ENCODE measurements around the gene DHH. TPM values are rescaled to one million over a fixed set of nuclear protein-coding genes. Genes with fewer than 3 reads are reported as not detected.

Gene DHH
- total RNA-seq, 1 donor from 2014 or later = 0.07 TPM

- Mint-ChIP-seq H3K27ac (no peak overlapping the region), H3K27me3 (no peaks in the 10 kb centered on the region), H3K36me3 (ENCODE audit: low read depth) (peaks cover 76% of the 10 kb centered on the region), H3K9me3 (no peaks in the 10 kb centered on the region), H3K4me3 (no peak overlapping the region), H3K4me1 (no peaks in the 10 kb centered on the region)
- no peak for DNase-seq
- intact Hi-C loops (cut with micrococcal nuclease) = no loop called here
These were observed 49.9 kb downstream of the DHH start for GRCh38 chr12:49044660-49045059.

- Mint-ChIP-seq H3K36me3 (ENCODE audit: low read depth) (peaks cover 77% of the 10 kb centered on the region), H3K27me3 (no peaks in the 10 kb centered on the region), H3K9me3 (no peaks in the 10 kb centered on the region), H3K27ac (no peak overlapping the region), H3K4me1 (no peaks in the 10 kb centered on the region), H3K4me3 (no peak overlapping the region)
- intact Hi-C loops (cut with micrococcal nuclease) = no loop called here
- DNase-seq = peak; percentile 89
These were observed 50.7 kb downstream of the DHH start for GRCh38 chr12:49043856-49044258.

- Mint-ChIP-seq H3K4me1 (no peaks in the 10 kb centered on the region), H3K4me3 (no peak overlapping the region), H3K27ac (no peak overlapping the region), H3K27me3 (no peaks in the 10 kb centered on the region), H3K9me3 (no peaks in the 10 kb centered on the region), H3K36me3 (ENCODE audit: low read depth) (peaks cover 75% of the 10 kb centered on the region)
- no peak for DNase-seq
- intact Hi-C loops (cut with micrococcal nuclease) = no loop called here
These were observed 51.4 kb downstream of the DHH start for GRCh38 chr12:49043241-49043640.

GRCh38 chr12:49041881-49042484, 52.6 kb downstream of the DHH start:
- Mint-ChIP-seq H3K27me3 (no peaks in the 10 kb centered on the region), H3K4me3 (no peak overlapping the region), H3K36me3 (ENCODE audit: low read depth) (peaks cover 70% of the 10 kb centered on the region), H3K9me3 (no peaks in the 10 kb centered on the region), H3K27ac (no peak overlapping the region), H3K4me1 (no peaks in the 10 kb centered on the region)
- intact Hi-C loops (cut with micrococcal nuclease) = no loop called here
- DNase-seq = no peak

GRCh38 chr12:49041036-49041880, 53.3 kb downstream of the DHH start:
- H3K9me3 Mint-ChIP-seq = no peaks in the 10 kb centered on the region
- peaks cover 69% of the 10 kb centered on the region for H3K36me3 Mint-ChIP-seq (ENCODE audit: low read depth)
- H3K4me3 Mint-ChIP-seq = no peak overlapping the region
- no peak overlapping the region for H3K27ac Mint-ChIP-seq
- intact Hi-C loops (cut with micrococcal nuclease) = no loop called here
- no peak for DNase-seq
- no peaks in the 10 kb centered on the region for H3K27me3 Mint-ChIP-seq
- no peaks in the 10 kb centered on the region for H3K4me1 Mint-ChIP-seq

- no peak for DNase-seq
- H3K27me3 Mint-ChIP-seq = no peaks in the 10 kb centered on the region
- no peaks in the 10 kb centered on the region for H3K4me1 Mint-ChIP-seq
- intact Hi-C loops (cut with micrococcal nuclease) = no loop called here
- H3K27ac Mint-ChIP-seq = no peak overlapping the region
- H3K4me3 Mint-ChIP-seq = no peak overlapping the region
- H3K9me3 Mint-ChIP-seq = no peaks in the 10 kb centered on the region
- peaks cover 60% of the 10 kb centered on the region for H3K36me3 Mint-ChIP-seq (ENCODE audit: low read depth)
These were observed 54.2 kb downstream of the DHH start for GRCh38 chr12:49040364-49040855.

- H3K27ac Mint-ChIP-seq = no peak overlapping the region
- DNase-seq = no peak
- H3K4me3 Mint-ChIP-seq = no peak overlapping the region
- H3K27me3 Mint-ChIP-seq = no peaks in the 10 kb centered on the region
- intact Hi-C loops (cut with micrococcal nuclease) = no loop called here
- H3K9me3 Mint-ChIP-seq = no peaks in the 10 kb centered on the region
- H3K4me1 Mint-ChIP-seq = no peaks in the 10 kb centered on the region
- H3K36me3 Mint-ChIP-seq (ENCODE audit: low read depth) = peaks cover 55% of the 10 kb centered on the region
These were observed 54.9 kb downstream of the DHH start for GRCh38 chr12:49039421-49040363.

- Mint-ChIP-seq H3K9me3 (no peaks in the 10 kb centered on the region), H3K4me1 (no peaks in the 10 kb centered on the region), H3K27me3 (no peaks in the 10 kb centered on the region), H3K36me3 (ENCODE audit: low read depth) (peaks cover 51% of the 10 kb centered on the region), H3K4me3 (no peak overlapping the region), H3K27ac (no peak overlapping the region)
- DNase-seq = no peak
- intact Hi-C loops (cut with micrococcal nuclease) = no loop called here
These were observed 56.2 kb downstream of the DHH start for GRCh38 chr12:49038291-49038955.

GRCh38 chr12:49037947-49038237, 56.7 kb downstream of the DHH start:
- H3K27ac Mint-ChIP-seq = no peak overlapping the region
- no peaks in the 10 kb centered on the region for H3K27me3 Mint-ChIP-seq
- no peaks in the 10 kb centered on the region for H3K9me3 Mint-ChIP-seq
- no peaks in the 10 kb centered on the region for H3K4me1 Mint-ChIP-seq
- H3K36me3 Mint-ChIP-seq (ENCODE audit: low read depth) = peaks cover 48% of the 10 kb centered on the region
- DNase-seq = no peak
- no peak overlapping the region for H3K4me3 Mint-ChIP-seq
- intact Hi-C loops (cut with micrococcal nuclease) = no loop called here

- no peaks in the 10 kb centered on the region for H3K27me3 Mint-ChIP-seq
These were observed 57.3 kb downstream of the DHH start for GRCh38 chr12:49037111-49037946.

More at GRCh38 chr12:49037111-49037946, 57.3 kb downstream of the DHH start:
- no peak overlapping the region for H3K4me3 Mint-ChIP-seq
- H3K4me1 Mint-ChIP-seq = no peaks in the 10 kb centered on the region
- no peaks in the 10 kb centered on the region for H3K9me3 Mint-ChIP-seq
- DNase-seq = no peak
- intact Hi-C loops (cut with micrococcal nuclease) = no loop called here
- no peak overlapping the region for H3K27ac Mint-ChIP-seq
- H3K36me3 Mint-ChIP-seq (ENCODE audit: low read depth) = peaks cover 49% of the 10 kb centered on the region

Measured in activated CD4-positive, alpha-beta T cell treated with anti-CD3 and anti-CD28 coated beads, Interleukin-2, amount 10 ng/mL, durations not matched to agents 24 days and 14 days (primary cell).